NCI-H2171 treated with DMSO at 0.1 percent for 48 hours (cell line): ENCODE measurements around the gene TAS2R39.

ENCODE experiments used
- DNase-seq: peaks from one replicate; lab custom pipeline; 2025; lab: John Stamatoyannopoulos, UW

The TAS2R39 gene

GRCh38 chr7:143216686-143217085 lies 33.5 kb downstream of the TAS2R39 start:
- no peak for DNase-seq

- DNase-seq = peak; percentile 59
Observed at GRCh38 chr7:143217806-143218205, 34.6 kb downstream of the TAS2R39 start.

DNA sequence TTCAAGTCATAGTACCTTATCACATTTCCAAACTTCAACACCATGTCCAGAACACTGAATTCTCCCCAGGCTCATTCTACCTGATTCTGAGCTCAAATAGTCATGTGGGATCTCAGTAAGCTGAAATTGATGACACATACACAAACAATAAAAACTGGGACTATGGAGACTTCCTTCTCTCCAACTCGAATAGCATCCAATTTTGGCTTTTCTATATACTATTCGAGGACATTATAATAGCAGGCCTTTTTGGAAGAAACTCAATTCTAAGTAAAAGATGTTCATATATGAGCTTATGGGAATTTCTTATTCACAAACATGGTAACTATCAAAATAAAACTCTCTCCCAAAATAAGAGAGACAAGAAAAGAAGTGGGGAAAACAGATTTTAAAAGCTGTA lies 38.1 kb downstream of the TAS2R39 start:
- DNase-seq = no peak

DNA sequence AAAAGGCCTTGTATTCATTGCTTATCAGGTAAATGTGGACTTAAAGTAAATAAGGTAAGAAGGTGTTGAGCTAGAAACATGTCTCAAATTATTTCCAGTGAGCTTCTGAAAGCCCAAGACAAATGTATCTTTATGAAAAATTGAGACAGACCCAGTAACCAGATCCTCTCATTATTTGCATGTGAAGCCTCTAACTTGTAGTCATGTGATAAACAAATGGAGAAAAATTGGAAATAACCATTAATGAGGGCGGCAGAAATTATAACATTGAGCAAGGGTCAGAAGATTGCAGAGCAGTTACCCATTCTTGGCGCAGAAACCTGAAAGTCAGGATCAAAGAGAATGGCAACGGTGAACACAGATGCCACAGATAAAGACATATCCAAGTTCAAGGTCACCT lies 38.5 kb downstream of the TAS2R39 start, which contains the start of gene TAS2R40:
TSS of gene TAS2R40 (plus strand) at position 301 of the 400 bp plus-strand sequence. CDS start at position 343, 42 bp downstream.
- no peak for DNase-seq

DNA sequence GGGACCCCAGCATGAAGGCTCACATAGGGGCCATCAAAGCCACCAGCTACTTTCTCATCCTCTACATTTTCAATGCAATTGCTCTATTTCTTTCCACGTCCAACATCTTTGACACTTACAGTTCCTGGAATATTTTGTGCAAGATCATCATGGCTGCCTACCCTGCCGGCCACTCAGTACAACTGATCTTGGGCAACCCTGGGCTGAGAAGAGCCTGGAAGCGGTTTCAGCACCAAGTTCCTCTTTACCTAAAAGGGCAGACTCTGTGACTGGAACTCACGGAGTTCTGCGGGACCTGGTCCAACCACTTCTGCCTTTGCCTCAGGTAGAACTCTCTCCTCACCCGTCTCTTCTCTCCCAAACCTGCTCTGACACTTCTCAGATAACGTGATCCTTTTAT lies 39.6 kb downstream of the TAS2R39 start:
- no peak for DNase-seq

DNA sequence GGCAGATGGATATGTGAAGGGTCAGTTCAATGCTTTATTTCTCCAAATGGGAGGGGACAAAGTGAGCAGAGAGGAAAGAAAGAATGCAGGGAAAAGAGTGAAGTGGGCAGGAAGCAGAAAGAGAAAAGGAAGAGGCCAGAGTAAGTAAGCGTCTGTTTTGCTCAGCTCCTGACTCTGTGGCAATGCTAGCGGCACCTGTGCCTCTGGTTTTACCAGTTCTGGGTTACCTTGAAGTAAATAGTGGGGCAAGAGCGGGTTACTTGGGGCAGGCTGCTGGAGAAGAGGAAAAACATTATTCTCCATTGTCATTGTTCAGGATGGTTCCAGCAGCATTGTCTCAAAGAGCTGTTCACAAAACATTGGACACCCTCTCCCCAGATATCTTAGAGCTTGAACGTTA lies 40.6 kb downstream of the TAS2R39 start:
- DNase-seq = no peak

- no peak for DNase-seq
Observed at GRCh38 chr7:143225047-143225446, 41.8 kb downstream of the TAS2R39 start.

DNA sequence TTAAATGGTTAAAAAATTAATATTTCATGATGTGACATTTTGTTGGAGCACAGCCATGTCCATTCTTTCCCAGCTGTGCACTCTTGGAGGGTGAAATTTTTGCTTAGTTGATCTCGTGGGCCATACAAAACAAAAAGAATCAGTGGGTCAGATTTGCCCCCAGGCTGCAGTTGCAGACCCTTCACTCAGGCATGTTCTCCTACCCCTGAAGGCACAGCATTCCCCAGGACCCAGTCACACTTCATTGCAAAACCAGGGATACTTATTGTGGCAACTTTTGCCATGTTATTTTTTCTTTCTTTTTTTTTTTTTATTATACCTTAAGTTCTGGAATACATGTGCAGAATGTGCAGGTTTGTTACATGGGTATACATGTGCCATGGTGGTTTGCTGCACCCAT lies 44.6 kb downstream of the TAS2R39 start:
- no peak for DNase-seq

GRCh38 chr7:143229054-143229790 lies 46.0 kb downstream of the TAS2R39 start:
- DNase-seq = peak; percentile 83

- DNase-seq = no peak
Observed at GRCh38 chr7:143230602-143231457, 47.6 kb downstream of the TAS2R39 start.
